Left hindlimb (tissue), 1 donor: ENCODE measurements around the gene GSK3B.

Experiments
- DNase-seq: peaks from one replicate; pipeline ENCODE4 v3.0.0-alpha.2; 2018

The GSK3B gene

GRCh38 chr3:120093911-120094775 is at the start of gene GSK3B:
TSS of gene GSK3B (minus strand) at chr3:120094447. CDS start at chr3:120093434, 1,013 bp downstream.
- DNase-seq: peak; percentile 100

- no peak for DNase-seq
These were observed 49.4 kb upstream of the GSK3B start for GRCh38 chr3:120143676-120144075.

- no peak for DNase-seq
These were observed 48.0 kb upstream of the GSK3B start for GRCh38 chr3:120142236-120142635.

GRCh38 chr3:120140098-120140742 is 46.0 kb upstream of the GSK3B start:
- no peak for DNase-seq

- DNase-seq: no peak
These were observed 44.9 kb upstream of the GSK3B start for GRCh38 chr3:120139140-120139539.

GRCh38 chr3:120137548-120137947 is 43.3 kb upstream of the GSK3B start:
- no peak for DNase-seq

- DNase-seq: no peak
These were observed 36.4 kb upstream of the GSK3B start for GRCh38 chr3:120130656-120131055.

GRCh38 chr3:120129718-120130513 is 35.7 kb upstream of the GSK3B start:
- no peak for DNase-seq

- no peak for DNase-seq
These were observed 34.8 kb upstream of the GSK3B start for GRCh38 chr3:120129051-120129450.

GRCh38 chr3:120125992-120126391 is 31.7 kb upstream of the GSK3B start:
- DNase-seq: no peak

GRCh38 chr3:120119846-120120510 is 25.7 kb upstream of the GSK3B start:
- DNase-seq: no peak

- no peak for DNase-seq
These were observed 20.7 kb upstream of the GSK3B start for GRCh38 chr3:120114981-120115380.

- no peak for DNase-seq
These were observed 20.1 kb upstream of the GSK3B start for GRCh38 chr3:120114376-120114775.

- DNase-seq: no peak
These were observed 19.2 kb upstream of the GSK3B start for GRCh38 chr3:120113128-120114116.

- no peak for DNase-seq
These were observed 17.7 kb upstream of the GSK3B start for GRCh38 chr3:120111898-120112297.

- no peak for DNase-seq
These were observed 9.0 kb upstream of the GSK3B start for GRCh38 chr3:120103276-120103675.

- no peak for DNase-seq
These were observed 8.4 kb upstream of the GSK3B start for GRCh38 chr3:120102674-120103073.

- no peak for DNase-seq
These were observed 8.0 kb upstream of the GSK3B start for GRCh38 chr3:120102232-120102631.

- no peak for DNase-seq
These were observed 7.4 kb upstream of the GSK3B start for GRCh38 chr3:120101624-120102023.

- no peak for DNase-seq
These were observed 6.5 kb upstream of the GSK3B start for GRCh38 chr3:120100711-120101110.

- no peak for DNase-seq
These were observed 4.5 kb upstream of the GSK3B start for GRCh38 chr3:120098710-120099109.

GRCh38 chr3:120095979-120096426 is 1.8 kb upstream of the GSK3B start:
- no peak for DNase-seq
